ENCODE measurements around the gene CCT6A.
"Not testable (repeated sequence)": the region's sequence is repeated elsewhere in the genome, so short reads cannot be mapped to it uniquely, and the experiment has no call there.

The CCT6A gene

DNA sequence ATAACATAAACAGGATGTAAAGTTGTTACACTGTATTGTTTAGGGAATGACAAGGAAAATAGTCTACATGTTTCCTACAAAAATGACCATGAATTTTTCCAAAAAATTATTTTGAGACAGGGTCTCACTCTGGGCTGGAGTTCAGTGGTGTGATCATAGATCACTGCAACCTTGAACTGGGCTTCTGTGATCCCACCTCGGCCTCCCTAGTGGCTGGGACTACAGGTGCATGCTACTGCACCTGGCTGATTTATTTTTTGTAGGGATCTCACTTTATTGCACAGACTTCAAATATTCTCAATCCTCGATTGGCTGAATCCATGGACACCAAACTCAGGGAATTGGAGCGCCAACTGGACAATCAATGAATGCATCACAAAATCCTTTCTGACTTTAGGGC lies 48.1 kb downstream of the CCT6A start:
- no peak for TF ChIP-seq CTCF (IDR thresholded peaks at IDR 0.05; ENCODE audit: borderline replicate concordance, control extremely low read depth, extremely low read depth, insufficient read depth, missing control alignments)
- DNase-seq (ENCODE audit: low spot score), result no peak
- in situ Hi-C loops (cut with MboI; ENCODE audit: low sequenced_read_pairs, unreplicated experiment), result loop anchor here (25.0 kb wide), 3 partner anchors 87 to 812 kb away; no protein-coding TSS in a partner anchor

- in situ Hi-C loops (cut with MboI; ENCODE audit: low sequenced_read_pairs, unreplicated experiment), result loop anchor here (25.0 kb wide), 1 partner anchor 92 kb away; no protein-coding TSS in a partner anchor
- DNase-seq (ENCODE audit: low spot score), result not testable (repeated sequence)
Observed at GRCh38 chr7:56104138-56104537, 52.6 kb downstream of the CCT6A start.

GRCh38 chr7:56105508-56105907 lies 53.9 kb downstream of the CCT6A start:
- in situ Hi-C loops (cut with MboI; ENCODE audit: low sequenced_read_pairs, unreplicated experiment), result loop anchor here (25.0 kb wide), 1 partner anchor 93 kb away; no protein-coding TSS in a partner anchor
- TF ChIP-seq CTCF (IDR thresholded peaks at IDR 0.05; ENCODE audit: borderline replicate concordance, control extremely low read depth, extremely low read depth, insufficient read depth, missing control alignments), result no peak
- DNase-seq (ENCODE audit: low spot score), result no peak

DNA sequence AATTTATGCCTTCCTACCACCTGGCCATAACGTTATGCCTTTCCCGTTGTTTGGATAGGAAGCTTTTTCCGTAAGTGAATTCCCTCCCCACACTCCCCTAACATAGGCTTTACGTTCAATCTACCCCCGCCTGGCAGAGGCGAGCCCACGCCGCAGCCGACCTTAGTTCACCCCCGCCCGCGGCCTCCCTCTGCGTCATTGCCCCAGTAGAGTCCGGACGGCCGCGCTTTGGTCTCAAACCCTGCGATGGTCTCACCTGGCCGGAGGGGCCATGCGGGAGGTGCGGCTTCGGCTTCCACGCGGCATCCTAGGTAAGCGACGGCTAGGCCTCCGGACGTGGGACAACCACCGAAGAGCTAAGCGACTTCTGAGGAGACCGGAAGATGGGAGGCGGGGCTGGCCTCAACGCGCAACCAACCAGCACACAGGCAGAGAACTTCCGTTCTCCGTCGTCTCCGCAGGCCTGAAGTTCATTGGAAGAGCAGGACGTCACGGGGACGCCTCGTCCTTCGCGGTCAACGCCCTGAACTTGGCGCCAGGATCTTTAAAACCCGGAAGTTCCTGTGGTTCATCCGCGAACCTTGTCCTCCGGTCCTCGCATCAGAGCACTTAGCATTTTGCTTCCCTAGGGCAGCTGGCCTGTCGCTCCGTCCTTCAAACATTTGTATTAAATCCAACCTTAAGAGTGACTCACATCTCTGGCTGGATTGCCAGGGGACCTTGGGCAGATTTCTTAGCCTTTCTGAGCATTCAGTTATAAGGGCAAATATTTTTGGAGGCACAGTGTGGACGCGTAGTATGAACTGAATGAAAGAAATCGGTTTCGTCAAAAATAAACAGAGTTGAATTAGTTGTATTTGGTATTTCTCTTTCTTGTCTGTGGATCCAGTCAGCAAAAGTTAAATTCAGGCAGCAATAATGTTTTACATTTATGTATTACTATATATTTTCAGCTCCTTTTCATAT lies 54.8 kb downstream of the CCT6A start, which contains the start of gene CHCHD2:
CHCHD2 (minus strand) TSS at position 369 of the 966 bp plus-strand sequence; CDS start at position 306, 63 bp downstream.
- TF ChIP-seq CTCF (IDR thresholded peaks at IDR 0.05; ENCODE audit: borderline replicate concordance, control extremely low read depth, extremely low read depth, insufficient read depth, missing control alignments), result no peak
- in situ Hi-C loops (cut with MboI; ENCODE audit: low sequenced_read_pairs, unreplicated experiment), result loop anchor here (25.0 kb wide), 1 partner anchor 94 kb away; no protein-coding TSS in a partner anchor
- peak; percentile 97 for DNase-seq (ENCODE audit: low spot score)

- no peak for DNase-seq (ENCODE audit: low spot score)
- no peak for TF ChIP-seq CTCF (IDR thresholded peaks at IDR 0.05; ENCODE audit: borderline replicate concordance, control extremely low read depth, extremely low read depth, insufficient read depth, missing control alignments)
- in situ Hi-C loops (cut with MboI; ENCODE audit: low sequenced_read_pairs, unreplicated experiment), result loop anchor here (25.0 kb wide), 1 partner anchor 96 kb away; no protein-coding TSS in a partner anchor
Observed at GRCh38 chr7:56107954-56108258, 56.3 kb downstream of the CCT6A start.

- no peak for DNase-seq (ENCODE audit: low spot score)
- in situ Hi-C loops (cut with MboI; ENCODE audit: low sequenced_read_pairs, unreplicated experiment), result loop anchor here (25.0 kb wide), 1 partner anchor 98 kb away; no protein-coding TSS in a partner anchor
- TF ChIP-seq CTCF (IDR thresholded peaks at IDR 0.05; ENCODE audit: borderline replicate concordance, control extremely low read depth, extremely low read depth, insufficient read depth, missing control alignments), result no peak
Observed at GRCh38 chr7:56110611-56111010, 59.0 kb downstream of the CCT6A start.

DNA sequence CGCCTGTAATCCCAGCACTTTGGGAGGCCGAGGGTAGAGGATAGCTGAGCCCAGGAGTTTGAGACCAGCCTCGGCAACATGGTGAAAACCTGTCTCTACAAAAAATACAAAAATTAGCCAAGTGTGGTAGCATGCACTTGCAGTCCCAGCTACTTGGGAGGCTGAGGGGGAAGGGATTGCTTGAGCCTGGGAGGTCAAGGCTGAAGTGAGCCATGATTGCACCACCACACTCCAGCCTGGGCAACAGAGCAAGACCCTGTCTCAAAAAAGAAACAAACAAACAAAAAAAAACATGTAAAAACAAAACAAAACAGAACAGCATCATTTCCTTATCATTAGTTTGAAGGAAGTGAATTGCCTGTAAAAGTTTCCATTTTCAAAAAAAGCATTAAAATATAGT lies 60.7 kb downstream of the CCT6A start:
- DNase-seq (ENCODE audit: low spot score), result not testable (repeated sequence)
- in situ Hi-C loops (cut with MboI; ENCODE audit: low sequenced_read_pairs, unreplicated experiment), result loop anchor here (25.0 kb wide), 1 partner anchor 100 kb away; no protein-coding TSS in a partner anchor
